Measurements from ENCODE around the gene SETBP1. TPM values are rescaled to one million over a fixed set of nuclear protein-coding genes. Genes with fewer than 3 reads are reported as not detected.

Gene SETBP1
- polyA plus RNA-seq, 5 donors: 15.4 to 21.1 (median 19.4) TPM

DNA sequence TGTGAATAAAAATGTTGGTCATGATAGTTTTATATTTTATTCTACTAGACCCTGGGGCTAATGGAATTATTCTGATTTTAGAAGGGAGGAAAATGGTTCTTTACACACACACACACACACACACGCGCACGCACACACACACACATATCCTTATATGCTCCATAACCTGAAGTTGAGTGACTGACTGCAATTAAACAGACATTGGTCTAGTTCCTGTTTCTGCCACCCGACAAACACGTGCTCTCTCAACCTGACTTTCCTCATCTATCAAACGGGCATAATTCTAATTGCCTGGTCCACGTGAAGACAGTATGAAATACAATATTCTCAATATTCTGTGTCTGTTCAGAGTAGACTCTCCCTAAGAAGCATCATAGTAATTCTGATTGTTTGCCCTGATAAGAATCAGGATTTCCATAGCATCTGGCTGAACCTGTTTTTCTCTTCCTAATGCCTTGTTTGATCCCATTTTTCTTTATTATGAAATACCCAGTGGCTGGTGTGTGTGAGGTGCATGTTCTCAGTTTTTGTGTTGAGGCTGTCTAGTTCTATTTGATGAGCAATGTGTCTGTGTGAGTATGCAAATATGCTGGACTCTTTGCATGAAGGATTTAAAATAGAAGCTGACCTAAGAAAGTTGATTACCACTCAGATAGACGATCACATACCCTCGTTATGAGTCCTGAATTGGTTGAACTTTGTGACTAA is 51.0 kb downstream of the SETBP1 start:
- DNase-seq: no peak

DNA sequence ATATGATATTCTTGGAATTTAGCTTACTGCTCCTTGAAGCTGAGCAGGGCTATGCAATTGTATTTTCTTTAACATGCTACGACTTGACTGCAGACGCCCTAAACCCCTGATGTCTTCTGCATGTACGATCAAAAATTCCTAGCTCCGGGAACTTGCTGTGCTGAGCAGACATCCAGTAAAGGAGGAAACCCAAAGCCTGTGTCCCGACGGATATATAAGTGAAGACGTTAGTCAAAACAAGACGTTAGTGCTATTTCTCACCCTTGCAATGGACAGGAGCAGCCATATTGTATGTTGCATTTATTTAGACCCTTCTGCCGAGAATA is 51.5 kb downstream of the SETBP1 start:
- no peak for DNase-seq

DNA sequence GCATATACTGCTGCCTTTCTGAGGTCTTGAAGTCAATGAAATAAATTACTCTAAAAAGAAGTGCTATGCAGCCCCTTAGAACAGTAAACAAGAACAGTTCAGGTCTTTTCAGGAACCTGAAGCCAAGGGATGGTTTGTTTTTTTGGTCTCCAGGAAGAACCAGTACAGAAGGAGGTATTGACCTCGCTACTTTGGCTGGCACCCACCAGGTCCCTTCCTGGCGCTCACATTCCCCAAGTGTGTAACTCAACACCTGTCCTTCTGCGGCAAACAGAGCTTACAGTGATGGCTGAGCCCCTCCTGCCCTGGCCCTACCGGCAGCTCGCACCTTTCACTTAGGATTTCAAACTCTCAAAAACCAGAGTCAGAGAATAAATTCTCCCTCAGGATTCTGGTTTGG is 51.9 kb downstream of the SETBP1 start:
- no peak for DNase-seq

DNA sequence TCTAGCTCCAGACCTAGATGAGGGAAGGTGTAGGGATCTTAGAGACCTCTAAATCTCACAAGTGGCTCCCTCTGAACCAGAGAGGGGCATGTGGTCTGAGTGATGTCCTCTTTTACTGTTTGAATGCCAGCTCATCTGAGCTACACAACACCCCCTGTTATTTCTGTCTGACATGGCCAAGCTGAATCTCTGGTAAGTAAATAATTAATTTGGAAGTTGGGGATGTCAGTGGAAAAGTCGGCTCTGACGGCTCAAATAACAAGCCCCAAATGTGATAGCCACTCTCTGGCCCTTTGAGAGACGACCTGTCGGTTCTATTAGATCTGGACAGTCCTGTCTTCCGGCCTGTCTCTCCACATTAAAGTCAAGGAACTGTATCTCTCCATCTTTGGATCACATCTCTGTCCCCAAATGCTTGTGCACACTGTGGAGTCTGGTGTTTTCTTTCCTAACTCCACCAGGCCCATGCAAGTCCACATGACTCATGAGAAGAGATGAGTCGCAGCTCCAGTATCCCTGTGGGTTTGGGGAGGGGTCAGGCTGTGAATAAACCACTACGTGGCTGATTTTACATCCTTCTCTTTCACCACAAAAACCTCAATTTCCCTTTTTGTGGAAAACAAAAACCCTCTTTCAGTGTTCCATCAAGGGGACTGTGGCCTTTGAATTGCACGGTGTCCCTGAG is 52.5 kb downstream of the SETBP1 start:
- no peak for DNase-seq

DNA sequence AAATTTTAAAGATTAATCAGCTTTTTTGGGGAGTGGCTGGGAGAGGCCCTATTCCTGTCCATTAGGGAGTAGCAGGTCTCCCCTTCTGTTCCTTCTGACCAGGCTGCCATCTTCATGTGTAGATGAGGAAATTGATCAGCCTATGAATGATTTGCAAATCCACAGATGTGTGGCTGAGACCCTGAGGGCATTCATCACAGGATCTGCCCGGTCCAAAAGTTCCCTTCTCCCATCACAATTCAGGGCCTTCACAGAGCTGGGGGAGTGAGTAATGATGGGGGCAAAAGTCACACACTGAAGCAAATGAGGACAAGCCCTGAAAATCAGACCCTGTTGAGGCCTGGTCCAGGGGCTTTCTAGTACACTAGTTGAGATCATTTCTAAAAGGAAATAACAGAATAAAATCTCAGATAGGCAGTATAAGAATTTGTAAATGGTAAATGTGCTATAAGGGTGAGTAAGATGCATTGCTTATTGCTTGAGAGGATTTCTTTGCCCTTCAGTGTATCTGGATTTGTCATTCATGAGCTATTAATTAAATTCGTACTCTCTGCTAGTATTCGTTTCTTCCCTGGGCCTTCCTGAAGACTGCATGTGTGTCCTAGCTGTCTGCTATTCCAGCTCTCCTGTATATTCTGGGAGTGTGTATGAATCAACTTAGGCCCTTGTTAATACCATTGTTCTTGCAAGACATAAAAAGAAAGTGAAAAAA is 53.2 kb downstream of the SETBP1 start:
- DNase-seq: no peak

DNA sequence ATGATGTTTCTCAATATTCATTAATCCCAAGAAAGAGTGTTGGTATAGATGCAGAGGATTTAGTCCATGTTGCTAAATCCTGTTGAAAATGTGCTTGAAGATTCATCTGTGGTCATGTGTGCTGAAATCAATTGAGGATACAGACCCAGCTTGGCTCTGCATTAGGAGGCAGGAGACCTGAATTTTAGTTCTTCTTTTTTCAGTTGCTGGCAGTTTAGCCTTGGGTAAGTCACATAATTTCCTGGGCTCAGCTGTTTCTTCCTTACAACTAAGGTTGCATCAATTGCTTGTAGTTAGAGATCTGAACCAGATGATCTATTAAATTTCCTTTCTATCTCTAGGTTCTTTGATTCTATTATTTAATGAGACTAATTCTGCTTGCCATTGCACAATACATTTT is 54.4 kb downstream of the SETBP1 start:
- no peak for DNase-seq

DNA sequence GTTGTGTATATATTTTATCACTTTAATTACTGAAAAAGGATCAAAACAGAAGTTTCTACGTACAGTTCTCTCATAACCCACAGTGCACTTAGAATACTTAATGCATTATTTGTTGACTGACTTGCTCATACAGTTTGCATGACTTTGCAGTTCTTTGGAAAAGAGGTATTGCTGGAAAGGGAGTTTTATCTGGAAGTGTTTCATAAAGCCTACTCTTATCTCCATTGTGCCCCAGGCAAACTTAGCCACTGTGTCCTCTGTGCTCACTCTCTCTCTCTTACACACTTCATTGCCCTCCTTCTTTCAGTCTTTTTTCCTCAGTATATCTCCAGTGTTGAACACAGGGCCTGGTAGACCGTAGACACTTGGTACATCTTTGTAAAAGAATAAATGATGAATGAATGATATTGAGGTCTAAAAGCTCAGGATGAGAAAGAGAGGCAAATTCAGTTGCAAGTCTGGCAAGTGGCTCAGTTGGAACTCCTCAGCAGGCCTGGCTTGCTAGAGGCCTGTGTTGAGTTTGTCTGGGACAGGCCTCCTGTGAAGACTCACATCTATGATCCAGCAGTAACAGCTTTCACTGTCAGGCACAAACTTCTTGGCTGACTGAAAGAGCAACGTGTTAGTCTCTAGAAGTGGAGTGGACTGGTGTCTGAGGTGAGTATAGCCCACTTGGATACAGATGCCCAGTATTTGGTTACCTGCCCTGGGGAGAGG is 56.1 kb downstream of the SETBP1 start:
- DNase-seq: no peak

DNA sequence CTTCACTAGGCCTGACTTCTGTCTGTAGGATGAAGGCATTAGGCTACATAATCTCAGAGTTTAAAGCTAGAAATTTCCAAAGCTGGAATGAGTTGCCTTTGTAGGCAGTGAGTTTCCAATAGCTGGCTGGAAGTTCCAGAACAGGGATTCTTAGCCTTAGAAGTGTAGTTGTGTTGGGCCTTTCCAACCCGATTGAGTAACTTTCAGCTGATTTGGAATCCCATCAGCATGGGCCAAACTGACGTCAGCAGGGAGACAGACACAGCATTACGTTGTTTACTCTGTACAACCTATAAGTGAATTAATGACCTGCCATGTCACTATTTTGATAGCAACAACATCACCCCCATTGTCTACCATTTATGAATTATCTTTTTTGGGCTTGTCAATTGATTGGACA is 56.9 kb downstream of the SETBP1 start:
- no peak for DNase-seq

DNA sequence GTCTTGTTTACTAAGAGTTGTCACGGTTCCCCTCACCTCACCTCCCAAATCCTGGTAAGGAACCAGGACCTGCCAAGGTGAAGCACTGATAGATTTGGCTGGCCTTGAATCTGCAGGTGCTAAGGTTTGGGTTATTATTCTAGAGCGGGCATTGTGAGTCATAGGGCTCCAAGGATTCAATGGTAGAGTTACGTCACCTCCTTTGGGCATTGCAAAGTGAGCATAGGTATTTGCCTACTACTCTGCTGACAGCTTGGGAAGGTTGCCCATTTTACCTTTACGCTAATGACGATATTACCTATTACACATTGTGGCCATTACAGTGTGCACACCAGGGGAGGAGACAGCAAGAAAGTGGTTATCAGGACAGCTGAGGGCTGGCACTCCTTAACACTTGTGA is 59.3 kb downstream of the SETBP1 start:
- DNase-seq: no peak

DNA sequence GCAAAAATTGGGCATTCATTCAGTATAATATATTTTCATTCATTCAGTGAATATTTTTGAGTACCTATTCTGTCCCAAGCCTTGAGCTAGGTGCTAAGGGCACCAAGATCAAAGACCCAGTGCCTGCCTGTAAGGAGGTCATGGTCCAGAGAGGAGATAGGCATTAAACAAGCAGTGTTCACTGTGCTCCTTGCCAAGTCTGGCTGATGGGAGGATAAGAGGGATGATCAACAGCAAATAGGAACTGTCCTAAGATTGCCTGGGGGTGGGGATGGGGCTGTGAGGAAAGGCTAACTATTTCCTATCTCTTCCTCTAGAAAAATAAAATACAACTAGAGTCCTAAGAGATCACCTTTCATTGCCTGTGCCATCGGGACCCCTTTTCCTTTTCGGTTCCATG is 60.4 kb downstream of the SETBP1 start:
- DNase-seq: no peak

DNA sequence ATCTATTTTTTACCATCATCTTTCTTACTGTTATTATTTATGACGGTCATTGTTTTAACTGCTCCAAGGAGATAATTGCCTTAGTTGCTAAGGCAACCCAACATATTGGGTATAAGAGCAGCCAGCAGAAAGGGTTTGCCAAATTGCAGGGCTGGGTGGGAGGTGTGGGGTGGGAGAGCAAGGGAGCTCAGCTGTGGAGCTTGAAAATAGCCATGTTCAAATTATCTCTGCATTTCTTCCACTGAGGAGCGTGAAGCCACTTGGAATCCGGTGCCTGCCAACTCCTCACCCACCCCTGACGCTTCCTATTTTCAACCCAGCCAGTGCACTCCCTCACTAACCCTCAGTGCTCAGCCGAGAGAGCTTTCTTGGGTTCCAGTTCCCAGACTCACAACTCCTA is 60.8 kb downstream of the SETBP1 start:
- peak; percentile 77 to 78 for DNase-seq

DNA sequence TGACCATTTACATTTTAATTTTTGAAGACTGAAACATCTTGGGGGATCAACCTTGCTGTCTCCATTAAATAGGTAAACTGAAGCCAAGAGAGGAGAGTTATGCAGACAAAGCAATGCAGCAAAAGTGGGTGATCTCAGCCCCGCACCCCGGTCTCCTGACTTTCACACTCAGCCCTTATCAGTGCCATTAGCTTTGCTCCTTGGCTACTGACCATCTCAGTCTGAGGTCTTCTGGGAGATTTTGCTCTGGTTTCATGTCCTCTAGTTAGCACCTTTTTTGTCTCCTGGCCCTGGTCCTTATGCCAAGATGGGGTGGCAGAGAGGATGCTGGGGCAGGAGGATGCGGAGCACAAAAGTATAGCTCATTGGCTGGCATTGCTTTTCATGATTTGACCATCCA is 61.4 kb downstream of the SETBP1 start:
- DNase-seq: no peak

DNA sequence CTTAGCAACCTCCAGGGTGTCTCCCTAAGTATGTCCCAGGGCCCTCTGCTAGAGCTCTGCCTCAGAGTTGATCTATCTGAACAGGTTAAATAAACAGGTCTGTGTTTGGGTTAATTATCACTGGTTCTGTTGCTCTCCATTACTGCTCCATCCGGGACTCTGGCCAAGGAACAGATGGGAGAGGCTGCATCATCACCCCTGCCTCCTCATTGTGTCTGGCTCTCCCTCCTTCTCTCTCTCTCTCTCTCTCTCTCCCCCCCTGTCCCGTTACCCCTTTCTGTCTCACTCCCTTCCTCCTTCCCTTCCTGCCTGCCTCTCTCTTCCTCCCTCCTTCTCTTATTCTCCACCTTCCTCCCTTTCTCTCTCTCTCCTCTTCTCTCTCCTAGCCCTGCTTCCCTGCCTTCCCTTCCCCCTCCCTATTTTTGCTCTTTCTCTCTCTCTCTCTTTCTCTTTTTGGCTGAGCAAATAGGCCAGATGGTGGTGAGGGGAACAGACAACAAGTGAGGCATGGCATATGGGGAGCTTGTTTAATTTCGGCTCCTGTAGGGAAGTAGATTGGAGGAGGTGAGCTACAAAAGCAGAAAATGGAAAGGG is 62.1 kb downstream of the SETBP1 start:
- peak; percentile 80 for DNase-seq

DNA sequence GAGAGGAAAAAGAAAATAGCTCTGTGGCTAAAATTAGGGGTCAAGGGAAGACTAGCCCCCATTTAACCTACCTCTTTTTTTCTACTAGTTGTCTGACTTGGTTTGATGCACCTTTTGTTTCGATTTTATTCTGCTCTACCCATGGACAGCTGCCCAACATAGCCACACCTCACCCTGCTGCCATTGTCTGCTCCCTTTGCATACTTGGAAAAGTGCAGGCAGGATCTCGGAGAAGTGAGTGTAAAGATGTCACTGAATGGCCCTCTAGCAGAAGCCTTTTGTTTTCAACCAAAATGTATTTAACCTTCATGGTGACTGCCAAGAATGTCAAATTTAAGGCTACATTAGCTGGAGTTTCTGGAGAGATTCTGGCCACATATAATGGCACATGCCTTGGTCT is 62.9 kb downstream of the SETBP1 start:
- no peak for DNase-seq

DNA sequence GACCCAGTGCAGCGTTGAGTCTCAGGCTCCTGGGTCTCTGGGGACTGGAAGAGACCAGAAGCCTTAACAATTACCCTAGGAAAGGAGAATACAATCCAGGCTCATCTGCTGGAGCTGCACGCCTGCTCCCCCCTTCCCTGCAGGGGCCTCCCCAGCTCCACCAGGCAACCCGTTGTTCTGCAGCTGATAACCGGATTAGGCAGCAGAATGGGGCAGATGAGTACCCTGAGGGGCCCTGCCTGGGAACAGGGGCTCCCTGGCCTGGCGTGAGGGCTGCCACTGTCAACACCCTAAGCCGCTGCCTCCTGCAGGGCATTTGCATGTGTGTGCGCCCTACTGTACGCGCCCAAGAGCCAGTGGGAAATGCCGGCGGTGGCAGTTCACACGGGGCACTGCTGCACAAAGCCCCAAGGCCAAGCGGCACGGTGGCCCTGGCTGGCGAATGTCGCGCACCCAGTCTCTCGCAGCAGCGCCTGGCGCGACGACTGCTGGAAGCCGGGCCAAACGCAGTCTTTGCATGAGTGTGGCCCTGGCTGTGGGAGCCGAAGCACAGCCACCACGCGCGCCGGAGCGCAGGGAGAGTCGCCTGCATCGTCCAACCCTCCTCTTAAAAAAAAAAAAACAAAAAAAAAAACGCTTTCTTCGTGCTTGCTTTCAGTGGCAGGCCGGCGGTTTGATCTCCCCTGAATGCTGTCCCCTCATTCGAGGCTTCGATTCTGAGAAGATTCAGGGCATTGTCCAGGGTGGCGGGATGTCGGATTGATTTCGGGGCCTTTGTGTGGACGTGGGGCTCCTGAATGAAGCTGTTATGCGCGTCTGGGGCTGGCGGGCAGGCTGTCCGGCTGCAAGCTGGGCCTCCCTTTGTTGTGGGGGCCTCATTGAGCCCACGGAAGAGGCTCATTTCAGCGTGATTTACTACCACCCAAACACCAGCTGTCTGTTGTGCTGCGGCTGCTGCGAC is 63.8 kb downstream of the SETBP1 start:
- no peak for DNase-seq

DNA sequence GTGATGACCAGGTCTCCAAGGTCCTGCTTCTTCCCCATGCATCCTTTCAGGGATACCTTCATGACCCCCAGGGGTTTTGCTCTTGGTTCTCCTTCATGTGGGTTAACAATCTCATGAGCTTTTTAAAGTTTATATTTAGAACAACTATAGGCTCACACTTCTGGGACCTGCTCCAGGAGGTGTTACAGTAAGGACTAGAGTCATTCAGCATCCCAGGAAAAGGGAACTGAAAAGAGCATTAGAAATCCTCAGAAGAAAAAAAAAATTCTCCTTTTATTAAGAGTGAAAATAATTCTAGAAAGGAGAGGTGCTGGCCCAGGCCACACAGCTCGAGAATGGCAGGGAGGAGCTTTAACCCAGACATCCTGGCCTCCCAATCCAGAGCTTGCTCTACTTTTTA is 66.5 kb downstream of the SETBP1 start:
- no peak for DNase-seq

DNA sequence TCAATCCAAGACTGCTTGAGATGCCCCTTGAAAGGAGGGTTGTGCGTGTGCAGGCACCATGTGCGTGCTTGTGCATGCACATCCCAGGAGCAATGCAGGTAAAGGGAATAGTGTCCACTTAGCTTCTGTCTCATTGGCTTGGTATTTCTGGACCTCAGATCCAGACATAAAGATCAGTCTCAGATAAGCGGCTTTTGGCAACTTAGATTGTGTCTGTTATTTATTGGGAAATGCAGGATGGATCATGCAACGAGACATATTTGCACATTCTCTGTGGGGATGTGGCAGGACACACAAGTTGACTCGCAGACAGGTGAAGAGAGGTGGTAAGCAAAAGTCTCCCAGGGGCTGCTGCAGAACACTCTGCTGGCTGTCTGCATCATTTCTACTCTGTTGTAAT is 67.9 kb downstream of the SETBP1 start:
- no peak for DNase-seq

DNA sequence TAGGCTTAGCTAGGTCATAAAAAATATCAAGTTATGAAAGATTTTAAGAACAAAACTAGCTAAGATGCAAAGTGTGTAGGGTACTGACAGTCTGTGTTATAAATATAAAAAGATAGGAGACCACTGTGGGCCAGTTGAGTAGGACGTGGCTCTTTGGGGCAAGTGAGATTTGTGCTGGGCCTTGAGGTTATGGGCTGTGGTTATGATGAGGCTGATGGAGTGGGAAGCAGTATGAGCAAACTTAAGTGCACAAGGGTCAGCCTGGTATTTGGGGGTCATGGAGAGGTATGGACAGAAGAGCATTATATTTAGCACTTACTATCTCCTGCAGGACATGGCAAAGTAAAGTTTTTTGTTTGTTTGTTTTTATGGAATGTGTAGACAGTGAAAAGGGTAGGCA is 70.1 kb downstream of the SETBP1 start:
- no peak for DNase-seq

DNA sequence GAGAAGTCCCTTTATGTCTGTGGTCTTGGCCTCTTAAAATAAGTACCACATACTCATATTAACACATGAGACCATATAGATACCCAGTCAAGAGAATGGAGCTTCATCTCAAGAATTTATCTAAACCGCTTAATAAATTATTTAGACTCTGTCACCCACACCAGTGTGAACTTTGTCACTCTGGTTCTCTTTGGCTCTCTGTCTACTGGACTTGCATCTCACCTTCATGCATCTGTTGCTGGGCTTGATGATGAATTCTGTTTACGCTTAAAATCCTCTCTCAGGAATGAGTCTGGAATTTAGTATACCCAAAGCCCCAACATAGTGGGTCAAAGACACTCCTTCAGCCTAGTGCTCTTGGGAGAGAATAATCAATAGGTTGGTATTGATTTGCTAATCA is 73.9 kb downstream of the SETBP1 start:
- DNase-seq: no peak

DNA sequence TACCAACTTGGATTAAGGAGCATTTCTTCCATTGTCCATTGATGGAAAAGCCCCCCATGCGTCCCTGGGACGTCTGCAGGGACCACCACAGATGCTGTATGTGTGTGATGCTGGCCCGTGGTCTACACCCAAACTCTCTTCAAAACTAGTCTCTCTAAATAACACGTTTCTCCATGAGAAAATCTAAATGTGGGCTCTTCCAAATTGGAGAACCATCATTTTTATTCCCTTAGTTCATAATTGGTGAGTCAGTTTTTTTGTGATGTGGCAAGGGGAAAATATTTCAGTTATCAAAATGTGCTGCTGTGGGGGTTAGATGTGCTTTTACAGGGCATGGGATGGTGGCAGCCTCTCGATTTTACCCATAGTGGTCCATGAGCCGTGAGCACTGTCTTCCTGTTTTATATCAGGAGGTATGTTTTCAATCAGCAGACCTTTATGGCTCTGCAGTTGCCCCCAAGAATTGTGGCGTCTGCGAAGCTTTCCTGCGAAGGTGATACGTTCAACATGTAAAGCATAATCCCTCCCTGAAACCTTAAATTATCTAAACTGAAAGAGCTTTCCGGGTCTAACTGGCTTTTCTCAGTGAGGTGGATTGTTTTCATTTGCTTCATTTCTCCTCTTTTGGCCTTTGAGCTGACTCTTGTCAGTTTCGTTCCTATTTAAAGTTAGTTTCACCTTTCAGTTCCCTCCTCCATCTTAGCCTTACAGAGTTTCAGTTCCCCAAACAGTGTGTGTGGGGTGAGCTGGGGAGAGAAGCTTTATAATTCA is 78.4 kb downstream of the SETBP1 start:
- no peak for DNase-seq
